HG02981 (cell line): ENCODE data around the gene CASP10.
"Not testable (repeated sequence)": the region's sequence is repeated elsewhere in the genome, so short reads cannot be mapped to it uniquely, and the experiment has no call there.

Experiments used
- ATAC-seq: cut with Tn5 transposase; IDR thresholded peaks from one replicate; pipeline ENCODE4 v1.9.1; 2021; ENCODE audit warnings: mild to moderate bottlenecking, moderate library complexity; ENCODE audit not compliant: unreplicated experiment

The CASP10 gene, protein sequence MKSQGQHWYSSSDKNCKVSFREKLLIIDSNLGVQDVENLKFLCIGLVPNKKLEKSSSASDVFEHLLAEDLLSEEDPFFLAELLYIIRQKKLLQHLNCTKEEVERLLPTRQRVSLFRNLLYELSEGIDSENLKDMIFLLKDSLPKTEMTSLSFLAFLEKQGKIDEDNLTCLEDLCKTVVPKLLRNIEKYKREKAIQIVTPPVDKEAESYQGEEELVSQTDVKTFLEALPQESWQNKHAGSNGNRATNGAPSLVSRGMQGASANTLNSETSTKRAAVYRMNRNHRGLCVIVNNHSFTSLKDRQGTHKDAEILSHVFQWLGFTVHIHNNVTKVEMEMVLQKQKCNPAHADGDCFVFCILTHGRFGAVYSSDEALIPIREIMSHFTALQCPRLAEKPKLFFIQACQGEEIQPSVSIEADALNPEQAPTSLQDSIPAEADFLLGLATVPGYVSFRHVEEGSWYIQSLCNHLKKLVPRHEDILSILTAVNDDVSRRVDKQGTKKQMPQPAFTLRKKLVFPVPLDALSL

DNA sequence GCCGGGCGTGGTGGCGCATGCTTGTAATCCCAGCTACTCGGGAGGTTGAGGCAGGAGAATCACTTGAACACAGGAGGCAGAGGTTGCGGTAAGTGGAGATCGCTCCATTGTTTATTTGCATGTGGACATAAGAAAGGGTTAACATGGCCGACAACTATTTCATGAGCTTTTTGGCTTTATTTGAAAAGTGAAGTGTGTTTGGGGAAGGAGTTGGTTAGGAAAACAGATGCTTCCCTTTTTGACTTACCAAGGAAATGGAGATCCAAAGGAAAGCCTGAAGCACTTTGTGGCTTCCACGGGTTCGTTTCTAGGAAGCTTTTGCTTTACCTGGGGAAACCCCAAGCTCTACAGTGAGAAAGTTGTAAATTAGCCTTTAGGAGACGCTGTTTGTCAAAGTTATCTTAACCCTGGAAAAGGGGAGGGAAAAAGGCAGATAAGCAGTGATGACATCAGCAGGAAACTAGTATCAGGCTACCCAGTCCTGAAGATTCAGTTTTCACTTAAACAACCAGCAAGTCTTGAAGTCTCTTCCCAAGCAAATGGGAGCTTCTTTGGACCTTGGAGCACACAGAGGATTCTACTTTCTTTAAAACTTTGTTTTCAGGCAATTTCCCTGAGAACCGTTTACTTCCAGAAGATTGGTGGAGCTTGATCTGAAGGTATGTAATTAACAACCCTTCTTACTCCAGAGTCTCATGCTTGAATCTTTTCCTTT is at the start of gene CASP10:
CASP10 (plus strand) TSS at position 492 of the 715 bp plus-strand sequence. CDS start 2,637 bp downstream, outside the sequence.
- peak; percentile 56 for ATAC-seq

DNA sequence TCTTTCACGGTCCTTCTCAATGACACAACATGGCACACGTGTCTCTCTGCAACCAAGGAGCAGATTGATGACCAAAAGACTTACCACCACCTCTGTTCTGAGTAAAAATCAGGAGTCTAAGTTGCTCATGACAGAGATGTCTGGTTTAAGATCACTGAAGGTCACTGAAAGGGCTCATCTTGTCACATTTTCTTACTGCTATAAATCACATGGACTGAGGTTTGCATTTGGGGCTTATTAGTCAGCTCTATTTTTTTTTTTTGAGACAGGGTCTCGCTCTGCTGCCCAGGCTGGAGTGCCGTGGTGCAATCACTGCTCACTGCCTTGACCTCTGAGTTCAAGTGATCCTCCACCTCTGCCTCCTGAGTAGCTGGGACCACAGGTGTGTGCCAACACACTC is 47.6 kb upstream of the CASP10 start:
- no peak for ATAC-seq

DNA sequence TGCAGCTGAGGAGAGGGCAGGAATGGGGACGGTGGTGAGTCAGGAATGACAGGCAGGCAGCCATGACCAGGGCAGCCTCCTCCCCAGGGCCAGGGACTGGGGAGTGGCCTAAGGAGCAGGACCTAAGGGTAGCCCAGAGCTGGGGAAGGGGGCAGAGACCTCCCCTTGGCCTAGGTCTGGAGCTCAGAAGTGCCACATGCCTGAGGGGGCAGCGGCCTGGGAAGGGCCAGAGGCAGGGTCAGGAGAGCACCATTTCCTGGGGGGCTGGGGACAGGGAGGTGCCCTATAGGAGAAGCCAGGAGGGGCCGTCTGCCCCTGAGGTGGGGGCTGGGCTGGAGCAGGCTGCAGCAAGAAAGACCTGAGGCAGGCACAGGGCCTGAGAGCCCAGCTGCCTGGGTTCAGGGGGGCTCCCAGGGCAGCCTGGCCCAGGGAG is 46.0 kb upstream of the CASP10 start:
- no peak for ATAC-seq

DNA sequence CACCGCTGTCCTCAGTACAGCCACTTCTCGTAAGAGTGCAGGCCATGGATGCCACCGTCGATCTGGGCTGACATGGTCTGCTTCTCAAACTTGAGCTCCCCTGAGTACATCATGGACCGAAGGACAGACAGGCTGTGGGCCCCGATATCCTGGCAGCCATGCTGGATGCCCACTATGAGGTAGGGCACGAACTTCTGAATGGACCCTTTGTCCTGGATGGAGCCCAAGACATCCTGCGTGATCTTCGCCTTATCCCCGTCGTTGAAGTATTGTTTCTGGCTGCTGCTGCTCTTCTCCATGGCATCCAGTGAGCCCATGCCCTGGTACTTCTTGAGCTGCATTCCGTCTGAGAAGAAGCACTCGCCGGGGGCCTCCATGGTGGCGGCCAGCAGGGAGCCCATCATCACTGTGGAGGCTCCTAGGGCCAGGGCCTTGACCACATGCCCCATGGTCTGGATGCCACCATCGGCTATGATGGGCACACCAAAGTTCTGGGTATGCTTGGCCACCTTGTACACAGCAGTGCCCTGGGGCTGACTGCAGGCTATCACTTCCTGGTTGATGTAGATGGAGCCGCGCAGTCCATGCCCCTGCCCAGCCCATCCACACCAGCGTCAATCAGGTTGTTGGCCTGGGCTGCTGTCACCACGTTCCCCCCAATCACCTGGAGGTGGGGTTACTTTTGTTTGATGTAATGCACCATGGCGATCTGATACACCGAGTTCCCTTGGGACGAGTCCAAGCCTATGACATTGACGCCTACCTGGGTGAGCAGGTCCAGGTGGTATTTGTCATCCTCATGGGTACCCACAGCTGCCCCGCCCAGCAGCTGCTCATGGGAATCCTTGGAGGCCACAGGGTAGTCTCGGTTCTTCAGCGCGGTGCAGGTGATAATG is 45.2 kb upstream of the CASP10 start:
- no peak for ATAC-seq

DNA sequence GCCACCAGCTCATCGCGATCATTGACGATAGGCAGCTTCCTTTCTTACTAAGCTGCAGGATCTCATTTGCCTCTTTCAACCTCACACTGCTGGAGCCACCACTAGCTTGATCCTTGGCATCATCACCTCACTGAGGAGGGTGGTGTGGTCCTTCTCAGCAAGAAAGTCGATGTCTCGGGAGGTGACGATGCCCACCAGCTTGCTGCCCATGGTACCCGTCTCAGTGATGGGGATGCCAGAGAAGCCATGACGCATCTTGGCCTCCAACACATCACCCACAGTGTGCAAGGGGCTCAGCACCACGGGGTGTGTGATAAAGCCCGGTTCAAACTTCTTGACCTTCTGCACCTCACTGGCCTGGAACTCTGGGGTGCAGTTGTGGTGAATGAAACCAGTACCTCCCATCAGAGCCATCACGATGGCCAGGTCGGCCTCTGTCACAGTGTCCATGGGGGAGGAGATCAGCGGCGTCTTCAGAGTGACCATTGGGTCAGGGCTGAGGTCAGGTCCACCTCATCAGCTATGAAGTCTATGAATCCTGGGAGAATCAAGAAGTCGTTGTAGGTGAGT is 44.5 kb upstream of the CASP10 start:
- ATAC-seq = no peak

DNA sequence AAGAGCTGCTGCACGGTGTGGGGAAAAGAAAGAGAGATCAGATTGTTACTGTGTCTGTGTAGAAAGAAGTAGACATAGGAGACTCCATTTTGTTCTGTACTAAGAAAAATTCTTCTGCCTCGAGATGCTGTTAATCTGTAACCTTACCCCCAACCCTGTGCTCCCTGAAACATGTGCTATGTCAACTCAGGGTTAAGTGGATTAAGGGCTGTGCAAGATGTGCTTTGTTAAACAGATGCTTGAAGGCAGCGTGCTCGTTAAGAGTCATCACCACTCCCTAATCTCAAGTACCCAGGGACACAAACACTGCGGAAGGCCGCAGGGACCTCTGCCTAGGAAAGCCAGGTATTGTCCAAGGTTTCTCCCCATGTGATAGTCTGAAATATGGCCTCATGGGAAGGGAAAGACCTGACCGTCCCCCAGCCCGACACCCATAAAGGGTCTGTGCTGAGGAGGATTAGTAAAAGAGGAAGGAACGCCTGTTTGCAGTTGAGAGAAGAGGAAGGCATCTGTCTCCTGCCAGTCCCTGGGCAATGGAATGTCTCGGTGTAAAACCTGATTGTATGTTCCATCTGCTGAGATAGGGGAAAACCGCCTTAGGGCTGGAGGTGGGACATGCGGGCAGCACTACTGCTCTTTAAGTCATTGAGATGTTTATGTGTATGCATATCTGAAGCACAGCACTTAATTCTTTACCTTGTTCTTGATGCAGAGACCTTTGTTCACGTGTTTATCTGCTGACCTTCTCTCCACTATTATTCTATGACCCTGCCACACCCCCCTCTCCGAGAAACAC is 43.8 kb upstream of the CASP10 start:
- not testable (repeated sequence) for ATAC-seq

GRCh38 chr2:201139836-201140604 is 42.9 kb upstream of the CASP10 start:
- ATAC-seq = no peak

DNA sequence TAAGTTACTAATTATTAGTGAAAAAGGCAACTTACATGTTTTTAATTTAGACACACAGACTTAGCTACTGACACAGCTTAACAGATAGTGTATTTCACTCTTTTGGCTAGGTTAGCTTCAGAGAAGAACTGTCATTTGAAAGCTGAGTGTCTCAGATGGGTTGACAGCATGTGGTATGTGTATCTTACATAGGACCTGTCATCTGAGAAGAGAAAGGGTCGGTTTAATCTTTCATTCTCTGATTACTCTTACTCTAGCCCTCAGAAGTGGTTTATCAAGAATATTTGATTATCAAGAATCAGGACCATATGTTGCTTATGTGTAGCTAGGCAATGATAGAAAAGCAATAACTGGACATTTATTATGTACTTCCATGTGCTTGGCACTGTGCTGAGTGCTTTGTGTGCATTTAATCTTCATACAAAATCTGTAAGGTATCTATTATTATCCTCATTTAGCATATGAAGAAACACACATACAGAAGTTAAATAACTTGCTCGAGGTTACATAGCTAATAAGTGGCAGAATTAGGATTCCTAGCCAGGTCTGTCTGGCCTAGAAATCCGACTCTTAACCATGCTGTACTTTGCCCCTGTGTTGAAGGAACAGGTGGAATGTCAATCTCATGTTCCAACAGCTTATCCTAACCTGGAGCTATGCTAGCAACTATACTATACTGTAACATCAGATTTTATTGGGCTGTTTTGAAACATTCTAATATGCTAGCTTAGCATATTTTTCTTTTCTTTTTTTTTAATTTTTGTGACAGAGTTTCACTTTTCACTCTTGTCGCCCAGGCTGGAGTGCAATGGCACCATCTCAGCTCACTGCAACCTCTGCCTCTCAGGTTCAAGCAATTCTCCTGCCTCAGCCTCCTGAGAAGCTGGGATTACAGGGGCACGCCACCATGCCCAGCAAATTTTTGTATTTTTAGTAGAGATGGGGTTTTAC is 38.6 kb upstream of the CASP10 start:
- ATAC-seq = no peak

- no peak for ATAC-seq
Measured at GRCh38 chr2:201148434-201148990, 34.4 kb upstream of the CASP10 start.

DNA sequence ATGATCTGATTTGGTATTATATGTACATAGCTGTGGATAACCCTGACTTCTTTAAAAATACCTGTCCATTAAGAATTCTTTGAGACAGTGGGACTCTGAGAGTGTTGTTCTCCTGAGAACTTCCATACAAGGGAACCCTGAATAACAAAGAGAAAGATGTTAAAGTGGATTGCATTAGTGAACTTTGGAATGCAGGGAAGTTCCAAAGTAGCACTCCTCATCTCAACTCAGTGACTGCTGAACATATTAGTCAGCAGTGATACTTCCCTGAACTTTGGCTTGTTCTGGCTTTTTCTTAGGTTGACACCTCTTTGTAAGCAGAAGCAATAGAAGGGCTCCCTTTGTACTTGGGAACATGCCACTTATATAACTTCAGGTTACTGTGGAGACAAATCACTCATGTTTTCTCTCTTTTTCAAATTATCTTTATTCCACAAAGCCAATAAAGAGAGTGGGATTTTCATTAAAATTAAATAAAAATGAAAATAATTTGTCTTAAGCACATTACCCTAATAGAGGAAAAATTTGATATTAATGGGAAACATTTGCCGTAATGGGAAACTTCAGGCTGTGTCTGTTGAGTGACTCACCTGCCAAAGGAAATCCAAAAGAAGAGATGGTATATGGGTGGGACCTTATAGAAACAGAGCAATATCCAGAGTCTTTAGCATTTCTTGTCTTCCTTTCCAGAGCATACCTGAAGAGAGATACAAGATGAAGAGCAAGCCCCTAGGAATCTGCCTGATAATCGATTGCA is 33.7 kb upstream of the CASP10 start:
- ATAC-seq = no peak

- not testable (repeated sequence) for ATAC-seq
Measured at GRCh38 chr2:201149821-201150165, 33.1 kb upstream of the CASP10 start.

GRCh38 chr2:201150454-201151020 is 32.4 kb upstream of the CASP10 start:
- no peak for ATAC-seq

DNA sequence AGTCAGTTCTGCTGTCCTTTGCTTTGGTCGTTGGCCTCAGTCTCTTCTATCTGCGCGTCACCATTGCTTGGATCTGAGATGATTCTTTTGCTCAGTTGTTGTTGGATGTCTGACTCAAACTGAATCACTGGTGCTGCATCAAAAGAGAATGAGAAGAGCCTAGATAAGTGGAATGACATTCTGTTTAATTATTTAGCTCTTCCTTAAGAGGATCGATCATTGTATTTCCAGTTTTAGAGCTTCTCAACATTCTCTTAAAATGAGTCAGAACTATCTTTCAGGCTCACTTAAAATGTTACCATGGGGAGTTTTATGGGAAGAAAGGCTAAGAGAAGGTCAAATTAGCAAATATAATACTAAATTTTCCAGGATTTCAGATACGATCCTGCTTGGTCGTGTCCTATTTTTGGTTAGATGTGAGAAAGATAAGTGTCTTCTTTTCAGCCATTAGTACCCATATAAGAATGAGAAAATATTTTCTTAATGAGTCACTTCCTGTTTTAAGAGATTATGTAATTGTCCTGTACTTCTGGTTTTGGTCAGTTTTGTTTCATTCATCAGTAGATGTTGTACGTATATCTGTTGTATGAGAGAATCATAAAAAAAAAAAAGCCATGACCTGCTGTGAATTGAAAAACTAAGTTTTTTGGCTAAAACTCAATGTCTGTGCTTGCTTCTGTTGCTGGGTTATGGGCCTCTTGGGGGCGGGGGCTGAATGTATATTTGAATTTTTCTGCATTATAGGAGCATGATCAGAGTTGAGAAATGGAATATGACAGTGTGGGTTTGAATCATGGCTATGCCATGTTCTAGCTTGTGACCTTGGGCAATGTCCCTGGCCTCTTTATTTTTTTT is 31.6 kb upstream of the CASP10 start:
- peak; percentile 91 for ATAC-seq

- no peak for ATAC-seq
Measured at GRCh38 chr2:201152517-201152916, 30.4 kb upstream of the CASP10 start.

DNA sequence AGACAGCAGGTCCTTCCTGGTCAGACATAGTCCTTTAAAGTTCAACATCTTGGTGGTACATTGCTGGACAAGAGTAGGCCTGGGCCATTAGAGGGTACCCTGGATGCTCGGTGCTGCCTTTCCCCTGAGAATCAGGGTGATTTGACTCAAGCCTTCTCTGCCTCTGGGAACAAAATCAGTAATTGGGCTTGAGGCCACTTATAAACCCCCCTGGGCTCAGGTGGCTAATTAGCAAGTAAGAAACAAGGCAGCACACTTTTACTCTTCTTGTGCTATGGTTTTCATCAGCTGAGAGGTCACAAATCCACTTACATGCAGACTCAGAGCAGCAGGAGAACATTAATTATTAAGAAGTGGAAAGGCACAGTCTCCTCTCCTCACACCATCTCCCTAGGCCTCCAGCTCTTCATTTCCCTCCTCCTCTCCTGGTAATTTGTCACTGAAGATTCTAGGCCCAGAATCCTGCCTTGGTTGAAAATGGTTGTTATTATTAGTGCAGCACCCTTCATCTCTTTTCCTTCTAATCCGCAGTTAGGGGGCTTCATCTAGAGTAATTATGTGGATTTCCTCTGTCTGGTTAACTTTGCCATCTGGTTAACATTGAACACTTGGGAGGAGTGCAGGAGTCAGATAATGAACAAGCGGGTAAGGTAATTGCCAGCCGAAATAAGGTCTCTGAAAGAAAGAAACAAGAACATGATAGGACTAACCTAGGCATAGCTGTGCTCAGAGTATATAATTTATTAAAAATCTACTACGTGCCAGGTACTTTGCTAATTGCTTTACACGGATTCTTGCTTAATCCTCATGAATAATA is 29.7 kb upstream of the CASP10 start:
- ATAC-seq = no peak
